ENCODE data around the gene EHF. TPM values are rescaled to one million over a fixed set of nuclear protein-coding genes. Genes with fewer than 3 reads are reported as not detected.

The EHF gene
- polyA plus RNA-seq, 1 of the 3 experiments (the other 2 are of a cell fraction) = not detected

DNA sequence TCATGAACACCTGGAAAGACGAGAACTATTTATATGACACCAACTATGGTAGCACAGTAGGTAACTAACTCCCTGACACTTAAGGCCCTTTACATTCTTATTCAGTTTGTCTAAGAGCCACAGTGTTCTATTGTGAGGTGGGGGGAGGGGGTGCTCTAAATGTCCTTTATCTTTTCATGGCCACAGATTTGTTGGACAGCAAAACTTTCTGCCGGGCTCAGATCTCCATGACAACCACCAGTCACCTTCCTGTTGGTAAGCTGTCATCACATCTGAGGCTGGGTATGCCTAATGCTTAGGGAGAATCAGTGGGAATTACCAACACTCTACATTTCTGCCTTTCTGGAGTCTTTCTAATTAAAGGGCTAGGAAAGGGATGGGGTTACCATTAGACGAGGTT is 30.7 kb downstream of the EHF start:
- Histone ChIP-seq H3K27ac (ENCODE audit: low read depth in 2 of 2, low read length in 1 of 2) (no peak overlapping the region), H3F3A (replicated peaks; ENCODE audit: insufficient read depth) (no peaks in the 10 kb centered on the region), H3K79me2 (ENCODE audit: insufficient read depth) (no peaks in the 10 kb centered on the region), H3K36me3 (replicated peaks in 1 of 2; ENCODE audit: control insufficient read depth in 1 of 2, insufficient read depth in 2 of 2, low read length in 1 of 2) (no peaks in the 10 kb centered on the region), H3K4me1 (ENCODE audit: control insufficient read depth in 1 of 2, insufficient read depth in 2 of 2, low read depth in 1 of 2, low read length in 1 of 2) (peaks cover 0 to 12% of the 10 kb centered on the region in 2 experiments; a peak in 1 of 4 replicates), H2AFZ (ENCODE audit: low read depth) (no peak overlapping the region), H4K20me1 (ENCODE audit: insufficient read depth) (no peaks in the 10 kb centered on the region), H3K9me3 (no peaks in the 10 kb centered on the region), H3K4me2 (no peak overlapping the region), H3K4me3 (ENCODE audit: low read depth in 2 of 2, low read length in 1 of 2) (no peak overlapping the region), H3K9me2 (no peaks in the 10 kb centered on the region), H3K9ac (no peak overlapping the region), H3K27me3 (ENCODE audit: insufficient read depth) (no peaks in the 10 kb centered on the region)
- no peak for DNase-seq
- TF ChIP-seq NFIC (IDR thresholded peaks at IDR 0.05; ENCODE audit: borderline replicate concordance) = no peak
- TF ChIP-seq, protein P1, sequence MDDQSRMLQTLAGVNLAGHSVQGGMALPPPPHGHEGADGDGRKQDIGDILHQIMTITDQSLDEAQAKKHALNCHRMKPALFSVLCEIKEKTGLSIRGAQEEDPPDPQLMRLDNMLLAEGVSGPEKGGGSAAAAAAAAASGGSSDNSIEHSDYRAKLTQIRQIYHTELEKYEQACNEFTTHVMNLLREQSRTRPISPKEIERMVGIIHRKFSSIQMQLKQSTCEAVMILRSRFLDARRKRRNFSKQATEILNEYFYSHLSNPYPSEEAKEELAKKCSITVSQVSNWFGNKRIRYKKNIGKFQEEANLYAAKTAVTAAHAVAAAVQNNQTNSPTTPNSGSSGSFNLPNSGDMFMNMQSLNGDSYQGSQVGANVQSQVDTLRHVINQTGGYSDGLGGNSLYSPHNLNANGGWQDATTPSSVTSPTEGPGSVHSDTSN (IDR thresholded peaks at IDR 0.05) = no peak
- TF ChIP-seq JUND (IDR thresholded peaks at IDR 0.05) = no peak
- no peak for TF ChIP-seq YY1 (IDR thresholded peaks at IDR 0.05; ENCODE audit: low read depth)
- TF ChIP-seq, protein P2, sequence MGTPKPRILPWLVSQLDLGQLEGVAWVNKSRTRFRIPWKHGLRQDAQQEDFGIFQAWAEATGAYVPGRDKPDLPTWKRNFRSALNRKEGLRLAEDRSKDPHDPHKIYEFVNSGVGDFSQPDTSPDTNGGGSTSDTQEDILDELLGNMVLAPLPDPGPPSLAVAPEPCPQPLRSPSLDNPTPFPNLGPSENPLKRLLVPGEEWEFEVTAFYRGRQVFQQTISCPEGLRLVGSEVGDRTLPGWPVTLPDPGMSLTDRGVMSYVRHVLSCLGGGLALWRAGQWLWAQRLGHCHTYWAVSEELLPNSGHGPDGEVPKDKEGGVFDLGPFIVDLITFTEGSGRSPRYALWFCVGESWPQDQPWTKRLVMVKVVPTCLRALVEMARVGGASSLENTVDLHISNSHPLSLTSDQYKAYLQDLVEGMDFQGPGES (IDR thresholded peaks at IDR 0.05; ENCODE audit: low read depth, low read length) = no peak
- TF ChIP-seq SMC3 (IDR thresholded peaks at IDR 0.05; ENCODE audit: low read depth, low read length) = no peak
- TF ChIP-seq, protein P3, sequence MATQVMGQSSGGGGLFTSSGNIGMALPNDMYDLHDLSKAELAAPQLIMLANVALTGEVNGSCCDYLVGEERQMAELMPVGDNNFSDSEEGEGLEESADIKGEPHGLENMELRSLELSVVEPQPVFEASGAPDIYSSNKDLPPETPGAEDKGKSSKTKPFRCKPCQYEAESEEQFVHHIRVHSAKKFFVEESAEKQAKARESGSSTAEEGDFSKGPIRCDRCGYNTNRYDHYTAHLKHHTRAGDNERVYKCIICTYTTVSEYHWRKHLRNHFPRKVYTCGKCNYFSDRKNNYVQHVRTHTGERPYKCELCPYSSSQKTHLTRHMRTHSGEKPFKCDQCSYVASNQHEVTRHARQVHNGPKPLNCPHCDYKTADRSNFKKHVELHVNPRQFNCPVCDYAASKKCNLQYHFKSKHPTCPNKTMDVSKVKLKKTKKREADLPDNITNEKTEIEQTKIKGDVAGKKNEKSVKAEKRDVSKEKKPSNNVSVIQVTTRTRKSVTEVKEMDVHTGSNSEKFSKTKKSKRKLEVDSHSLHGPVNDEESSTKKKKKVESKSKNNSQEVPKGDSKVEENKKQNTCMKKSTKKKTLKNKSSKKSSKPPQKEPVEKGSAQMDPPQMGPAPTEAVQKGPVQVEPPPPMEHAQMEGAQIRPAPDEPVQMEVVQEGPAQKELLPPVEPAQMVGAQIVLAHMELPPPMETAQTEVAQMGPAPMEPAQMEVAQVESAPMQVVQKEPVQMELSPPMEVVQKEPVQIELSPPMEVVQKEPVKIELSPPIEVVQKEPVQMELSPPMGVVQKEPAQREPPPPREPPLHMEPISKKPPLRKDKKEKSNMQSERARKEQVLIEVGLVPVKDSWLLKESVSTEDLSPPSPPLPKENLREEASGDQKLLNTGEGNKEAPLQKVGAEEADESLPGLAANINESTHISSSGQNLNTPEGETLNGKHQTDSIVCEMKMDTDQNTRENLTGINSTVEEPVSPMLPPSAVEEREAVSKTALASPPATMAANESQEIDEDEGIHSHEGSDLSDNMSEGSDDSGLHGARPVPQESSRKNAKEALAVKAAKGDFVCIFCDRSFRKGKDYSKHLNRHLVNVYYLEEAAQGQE (IDR thresholded peaks at IDR 0.05; ENCODE audit: low read depth, low read length) = no peak
- TF ChIP-seq, protein P4, sequence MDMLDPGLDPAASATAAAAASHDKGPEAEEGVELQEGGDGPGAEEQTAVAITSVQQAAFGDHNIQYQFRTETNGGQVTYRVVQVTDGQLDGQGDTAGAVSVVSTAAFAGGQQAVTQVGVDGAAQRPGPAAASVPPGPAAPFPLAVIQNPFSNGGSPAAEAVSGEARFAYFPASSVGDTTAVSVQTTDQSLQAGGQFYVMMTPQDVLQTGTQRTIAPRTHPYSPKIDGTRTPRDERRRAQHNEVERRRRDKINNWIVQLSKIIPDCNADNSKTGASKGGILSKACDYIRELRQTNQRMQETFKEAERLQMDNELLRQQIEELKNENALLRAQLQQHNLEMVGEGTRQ (IDR thresholded peaks at IDR 0.05; ENCODE audit: borderline replicate concordance, low read depth, low read length) = no peak
- no peak for TF ChIP-seq POLR2AphosphoS5 (IDR thresholded peaks at IDR 0.05; ENCODE audit: low read depth, low read length)
- no peak for TF ChIP-seq EZH2phosphoT487 (IDR thresholded peaks at IDR 0.05; ENCODE audit: borderline replicate concordance, low read depth)
- no peak for TF ChIP-seq TEAD4 (IDR thresholded peaks at IDR 0.05; ENCODE audit: borderline replicate concordance, insufficient read depth)
- TF ChIP-seq, protein P5, sequence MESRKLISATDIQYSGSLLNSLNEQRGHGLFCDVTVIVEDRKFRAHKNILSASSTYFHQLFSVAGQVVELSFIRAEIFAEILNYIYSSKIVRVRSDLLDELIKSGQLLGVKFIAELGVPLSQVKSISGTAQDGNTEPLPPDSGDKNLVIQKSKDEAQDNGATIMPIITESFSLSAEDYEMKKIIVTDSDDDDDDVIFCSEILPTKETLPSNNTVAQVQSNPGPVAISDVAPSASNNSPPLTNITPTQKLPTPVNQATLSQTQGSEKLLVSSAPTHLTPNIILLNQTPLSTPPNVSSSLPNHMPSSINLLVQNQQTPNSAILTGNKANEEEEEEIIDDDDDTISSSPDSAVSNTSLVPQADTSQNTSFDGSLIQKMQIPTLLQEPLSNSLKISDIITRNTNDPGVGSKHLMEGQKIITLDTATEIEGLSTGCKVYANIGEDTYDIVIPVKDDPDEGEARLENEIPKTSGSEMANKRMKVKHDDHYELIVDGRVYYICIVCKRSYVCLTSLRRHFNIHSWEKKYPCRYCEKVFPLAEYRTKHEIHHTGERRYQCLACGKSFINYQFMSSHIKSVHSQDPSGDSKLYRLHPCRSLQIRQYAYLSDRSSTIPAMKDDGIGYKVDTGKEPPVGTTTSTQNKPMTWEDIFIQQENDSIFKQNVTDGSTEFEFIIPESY (IDR thresholded peaks at IDR 0.05; ENCODE audit: borderline replicate concordance, low read depth) = no peak
- TF ChIP-seq RAD21 (IDR thresholded peaks at IDR 0.05; ENCODE audit: low read length) = no peak
- POLR2A ChIA-PET = no interaction called here
- WGBS (ENCODE audit: low lambda C conversion rate) = 75% methylated on average over 3 of the region's 3 CpGs
- CTCF ChIA-PET = no interaction called here

Data from SK-N-SH (cell line).